GM23338 (cell line): Measurements from ENCODE around the gene IFITM10. TPM values are rescaled to one million over a fixed set of nuclear protein-coding genes. Genes with fewer than 3 reads are reported as not detected.

Experiments
- ATAC-seq: fragments of 200-7000 bp; cut with Tn5 transposase; 3 replicates; pipeline ENCODE4 v1.9.1; 2020
- DNase-seq: peaks from one replicate; pipeline ENCODE4 v3.0.0-alpha.2; 2015; ENCODE audit warnings: low spot score
- H2AFZ ChIP-seq: fragments of 200-600 bp; sonication (generic); 2 replicates; pipeline ENCODE4 v1.8.0; 2016; ENCODE audit warnings: antibody characterized with exemption, mild to moderate bottlenecking, moderate library complexity
- H3F3A ChIP-seq: fragments of 200-600 bp; sonication (generic); replicated peaks from 2 replicates; pipeline ENCODE4 v1.8.0; 2017; ENCODE audit warnings: antibody characterized with exemption, mixed run types, low read depth
- H3K27ac ChIP-seq: fragments of 200-600 bp; sonication (generic); 2 replicates; pipeline ENCODE4 v1.6.1; 2016; ENCODE audit warnings: low read depth
- H3K27me3 ChIP-seq: fragments of 200-600 bp; sonication (generic); 2 replicates; pipeline ENCODE4 v1.8.0; 2016; ENCODE audit warnings: mild to moderate bottlenecking, mixed run types, moderate library complexity; ENCODE audit not compliant: insufficient read depth
- H3K36me3 ChIP-seq: fragments of 200-600 bp; sonication (generic); 2 replicates; pipeline ENCODE4 v1.8.0; 2016; ENCODE audit warnings: mild to moderate bottlenecking; ENCODE audit not compliant: insufficient read depth
- H3K4me1 ChIP-seq: fragments of 200-600 bp; sonication (generic); 2 replicates; pipeline ENCODE4 v1.8.0; 2016; ENCODE audit warnings: mild to moderate bottlenecking, moderate library complexity; ENCODE audit not compliant: insufficient read depth
- H3K4me2 ChIP-seq: fragments of 200-600 bp; sonication (generic); 2 replicates; pipeline ENCODE4 v1.7.1; 2017; ENCODE audit warnings: mixed run types
- H3K4me3 ChIP-seq: fragments of 200-600 bp; sonication (generic); 2 replicates; pipeline ENCODE4 v1.6.1; 2016; ENCODE audit warnings: mixed run types
- H3K79me2 ChIP-seq: fragments of 200-600 bp; sonication (generic); replicated peaks from 2 replicates; pipeline ENCODE4 v1.8.0; 2017; ENCODE audit warnings: mild to moderate bottlenecking; ENCODE audit not compliant: insufficient read depth
- H3K9me2 ChIP-seq: fragments of 200-600 bp; sonication (generic); 2 replicates; pipeline ENCODE4 v1.8.0; 2017; ENCODE audit not compliant: insufficient read depth
- H4K20me1 ChIP-seq: fragments of 200-600 bp; sonication (generic); replicated peaks from 2 replicates; pipeline ENCODE4 v1.8.0; 2017; ENCODE audit warnings: mild to moderate bottlenecking; ENCODE audit not compliant: insufficient read depth
- H3K27ac Mint-ChIP-seq: 2 replicates; pipeline ENCODE4 v1.8.0; 2020; ENCODE audit warnings: inconsistent platforms, mild to moderate bottlenecking, moderate library complexity, mixed read lengths
- H3K27me3 Mint-ChIP-seq: 3 replicates; pipeline ENCODE4 v1.8.0; 2022; ENCODE audit warnings: low read depth, mild to moderate bottlenecking, moderate library complexity, mixed read lengths, inconsistent platforms; ENCODE audit not compliant: insufficient read depth, poor library complexity
- H3K36me3 Mint-ChIP-seq: 3 replicates; pipeline ENCODE4 v1.8.0; 2021; ENCODE audit warnings: low read depth, mild to moderate bottlenecking, inconsistent platforms, moderate library complexity, mixed read lengths
- H3K4me1 Mint-ChIP-seq: 3 replicates; pipeline ENCODE4 v1.8.0; 2020; ENCODE audit warnings: mild to moderate bottlenecking, inconsistent platforms, mixed read lengths
- H3K4me3 Mint-ChIP-seq: 3 replicates; pipeline ENCODE4 v1.8.0; 2021; ENCODE audit warnings: moderate library complexity, mild to moderate bottlenecking, inconsistent platforms, mixed read lengths
- H3K9me3 Mint-ChIP-seq: 3 replicates; pipeline ENCODE4 v1.8.0; 2020; ENCODE audit warnings: moderate library complexity, mild to moderate bottlenecking, inconsistent platforms, mixed read lengths
- CREB1 ChIP-seq: fragments of 250-450 bp; sonication (Bioruptor Pico); IDR thresholded peaks from 2 replicates; pipeline ENCODE4 v1.5.0; 2020; ENCODE audit warnings: low read depth, mild to moderate bottlenecking, moderate library complexity
- EZH2 ChIP-seq: fragments of 200-600 bp; sonication (generic); IDR thresholded peaks from one replicate; pipeline ENCODE4 v1.8.0; 2017; ENCODE audit warnings: antibody characterized with exemption, mild to moderate bottlenecking, low read depth; ENCODE audit not compliant: unreplicated experiment
- JUNB ChIP-seq: IDR thresholded peaks from one replicate; pipeline ENCODE4 v1.6.1; 2016; ENCODE audit warnings: antibody characterized with exemption; ENCODE audit not compliant: unreplicated experiment
- NANOG ChIP-seq: IDR thresholded peaks from 2 replicates; pipeline ENCODE4 v1.6.1; 2016; ENCODE audit warnings: antibody characterized with exemption, borderline replicate concordance
- POLR2AphosphoS5 ChIP-seq: IDR thresholded peaks from 2 replicates; pipeline ENCODE4 v1.6.1; 2016; ENCODE audit warnings: antibody characterized with exemption, low read depth
- STAT1 ChIP-seq: IDR thresholded peaks from one replicate; pipeline ENCODE4 v1.6.1; 2016; ENCODE audit warnings: antibody characterized with exemption; ENCODE audit not compliant: unreplicated experiment
- ZNF114 ChIP-seq: fragments of 250-450 bp; sonication (Bioruptor Pico); IDR thresholded peaks from 2 replicates; pipeline ENCODE4 v1.5.0; 2020; ENCODE audit warnings: mild to moderate bottlenecking, moderate library complexity
- ZNF331 ChIP-seq: fragments of 250-450 bp; sonication (Bioruptor Pico); IDR thresholded peaks from 2 replicates; pipeline ENCODE4 v1.5.0; 2020; ENCODE audit warnings: low read depth, mild to moderate bottlenecking, moderate library complexity
- polyA plus RNA-seq: library from polyadenylated mRNA; unstranded; fragments of >200 nt; fragmentation: Nextera tagmentation; extraction: Ambion mirVana; gene quantifications from 2 replicates; pipeline ENCODE4 v1.2.1, GENCODE V29; 2016
- total RNA-seq: library from RNA; depleted of rRNA; stranded (reverse); fragments of >200 nt; shearing (Covaris generic); gene quantifications from 2 replicates; pipeline ENCODE4 v1.2.3, GENCODE V29; 2014
- TF ChIP-seq, protein P1 (sequence below), 2 experiments: fragments of 200-600 bp in 1 of 2; sonication (generic) in 1 of 2; conservative IDR thresholded peaks; 2 replicates each; pipeline versions ENCODE4 v1.5.1 to v1.6.1; 2016 to 2017; ENCODE audit warnings: antibody characterized with exemption in 2 of 2, low read depth in 2 of 2, mild to moderate bottlenecking in 2 of 2, moderate library complexity in 1 of 2
- TF ChIP-seq, protein P2 (sequence below): IDR thresholded peaks from one replicate; pipeline ENCODE4 v1.6.1; 2018; ENCODE audit warnings: antibody characterized with exemption; ENCODE audit not compliant: unreplicated experiment
- TF ChIP-seq, protein P3 (sequence below): fragments of 250-450 bp; sonication (Bioruptor Pico); IDR thresholded peaks from 2 replicates; pipeline ENCODE4 v1.5.0; 2020; ENCODE audit warnings: mild to moderate bottlenecking, moderate library complexity
- TF ChIP-seq, protein P4 (sequence below): IDR thresholded peaks from 2 replicates; pipeline ENCODE4 v1.6.1; 2016; ENCODE audit warnings: antibody characterized with exemption

The IFITM10 gene
- total and polyA plus RNA-seq, 2 experiments from 2014 or later, result 0.06 TPM; not detected in 1

DNA sequence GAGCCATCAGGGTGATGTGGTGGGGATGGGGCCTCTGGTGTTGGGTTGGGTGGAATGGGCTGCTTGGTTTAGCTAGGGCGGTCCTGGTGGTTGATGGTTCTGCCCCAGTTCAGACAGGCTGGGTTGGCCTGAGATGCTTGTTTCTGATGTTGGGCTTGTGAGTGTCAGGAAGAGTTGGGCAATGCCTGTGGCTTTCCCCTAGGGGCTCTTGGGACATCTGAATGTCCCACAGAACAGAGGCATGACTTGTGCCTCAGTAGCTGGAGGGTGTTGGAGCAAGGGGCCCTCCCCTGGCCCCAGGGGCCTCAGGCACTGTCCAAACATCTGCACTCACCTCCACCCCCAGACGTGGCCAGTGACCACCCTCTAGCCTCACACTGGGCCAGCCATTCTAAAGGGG is 27.3 kb upstream of the IFITM10 start:
- peaks cover 8% of the 10 kb centered on the region for H3K4me1 Mint-ChIP-seq
- ATAC-seq (no peak), DNase-seq (no peak)

More for the DNA sequence above, 27.3 kb upstream of the IFITM10 start:
- Histone ChIP-seq H3K9me2 (peaks cover 4% of the 10 kb centered on the region; the same call in 1 of the 2 replicates), H3K36me3 (no peaks in the 10 kb centered on the region), H3K4me1 (no peaks in the 10 kb centered on the region; the same call in 1 of the 2 replicates), H3F3A (no peaks in the 10 kb centered on the region), H3K4me3 (no peak overlapping the region), H2AFZ (no peak overlapping the region), H3K79me2 (no peaks in the 10 kb centered on the region), H3K27ac (no peak overlapping the region), H3K27me3 (no peaks in the 10 kb centered on the region), H3K4me2 (no peak overlapping the region), H4K20me1 (no peaks in the 10 kb centered on the region)
- no peak overlapping the region for H3K27ac Mint-ChIP-seq
- H3K4me3 Mint-ChIP-seq, result no peak overlapping the region
- H3K9me3 Mint-ChIP-seq, result peaks cover 4% of the 10 kb centered on the region; the same call in 2 of the 3 replicates
- H3K27me3 Mint-ChIP-seq, result peaks cover 22% of the 10 kb centered on the region
- TF ChIP-seq, protein P1, sequence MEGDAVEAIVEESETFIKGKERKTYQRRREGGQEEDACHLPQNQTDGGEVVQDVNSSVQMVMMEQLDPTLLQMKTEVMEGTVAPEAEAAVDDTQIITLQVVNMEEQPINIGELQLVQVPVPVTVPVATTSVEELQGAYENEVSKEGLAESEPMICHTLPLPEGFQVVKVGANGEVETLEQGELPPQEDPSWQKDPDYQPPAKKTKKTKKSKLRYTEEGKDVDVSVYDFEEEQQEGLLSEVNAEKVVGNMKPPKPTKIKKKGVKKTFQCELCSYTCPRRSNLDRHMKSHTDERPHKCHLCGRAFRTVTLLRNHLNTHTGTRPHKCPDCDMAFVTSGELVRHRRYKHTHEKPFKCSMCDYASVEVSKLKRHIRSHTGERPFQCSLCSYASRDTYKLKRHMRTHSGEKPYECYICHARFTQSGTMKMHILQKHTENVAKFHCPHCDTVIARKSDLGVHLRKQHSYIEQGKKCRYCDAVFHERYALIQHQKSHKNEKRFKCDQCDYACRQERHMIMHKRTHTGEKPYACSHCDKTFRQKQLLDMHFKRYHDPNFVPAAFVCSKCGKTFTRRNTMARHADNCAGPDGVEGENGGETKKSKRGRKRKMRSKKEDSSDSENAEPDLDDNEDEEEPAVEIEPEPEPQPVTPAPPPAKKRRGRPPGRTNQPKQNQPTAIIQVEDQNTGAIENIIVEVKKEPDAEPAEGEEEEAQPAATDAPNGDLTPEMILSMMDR (conservative IDR thresholded peaks at IDR 0.05; ENCODE audit: low read depth in 2 of 2), result no peak
- TF ChIP-seq EZH2, result no peak
- TF ChIP-seq, protein P2, sequence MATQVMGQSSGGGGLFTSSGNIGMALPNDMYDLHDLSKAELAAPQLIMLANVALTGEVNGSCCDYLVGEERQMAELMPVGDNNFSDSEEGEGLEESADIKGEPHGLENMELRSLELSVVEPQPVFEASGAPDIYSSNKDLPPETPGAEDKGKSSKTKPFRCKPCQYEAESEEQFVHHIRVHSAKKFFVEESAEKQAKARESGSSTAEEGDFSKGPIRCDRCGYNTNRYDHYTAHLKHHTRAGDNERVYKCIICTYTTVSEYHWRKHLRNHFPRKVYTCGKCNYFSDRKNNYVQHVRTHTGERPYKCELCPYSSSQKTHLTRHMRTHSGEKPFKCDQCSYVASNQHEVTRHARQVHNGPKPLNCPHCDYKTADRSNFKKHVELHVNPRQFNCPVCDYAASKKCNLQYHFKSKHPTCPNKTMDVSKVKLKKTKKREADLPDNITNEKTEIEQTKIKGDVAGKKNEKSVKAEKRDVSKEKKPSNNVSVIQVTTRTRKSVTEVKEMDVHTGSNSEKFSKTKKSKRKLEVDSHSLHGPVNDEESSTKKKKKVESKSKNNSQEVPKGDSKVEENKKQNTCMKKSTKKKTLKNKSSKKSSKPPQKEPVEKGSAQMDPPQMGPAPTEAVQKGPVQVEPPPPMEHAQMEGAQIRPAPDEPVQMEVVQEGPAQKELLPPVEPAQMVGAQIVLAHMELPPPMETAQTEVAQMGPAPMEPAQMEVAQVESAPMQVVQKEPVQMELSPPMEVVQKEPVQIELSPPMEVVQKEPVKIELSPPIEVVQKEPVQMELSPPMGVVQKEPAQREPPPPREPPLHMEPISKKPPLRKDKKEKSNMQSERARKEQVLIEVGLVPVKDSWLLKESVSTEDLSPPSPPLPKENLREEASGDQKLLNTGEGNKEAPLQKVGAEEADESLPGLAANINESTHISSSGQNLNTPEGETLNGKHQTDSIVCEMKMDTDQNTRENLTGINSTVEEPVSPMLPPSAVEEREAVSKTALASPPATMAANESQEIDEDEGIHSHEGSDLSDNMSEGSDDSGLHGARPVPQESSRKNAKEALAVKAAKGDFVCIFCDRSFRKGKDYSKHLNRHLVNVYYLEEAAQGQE, result no peak
- no peak for TF ChIP-seq NANOG
- TF ChIP-seq JUNB, result no peak
- TF ChIP-seq, protein P3, sequence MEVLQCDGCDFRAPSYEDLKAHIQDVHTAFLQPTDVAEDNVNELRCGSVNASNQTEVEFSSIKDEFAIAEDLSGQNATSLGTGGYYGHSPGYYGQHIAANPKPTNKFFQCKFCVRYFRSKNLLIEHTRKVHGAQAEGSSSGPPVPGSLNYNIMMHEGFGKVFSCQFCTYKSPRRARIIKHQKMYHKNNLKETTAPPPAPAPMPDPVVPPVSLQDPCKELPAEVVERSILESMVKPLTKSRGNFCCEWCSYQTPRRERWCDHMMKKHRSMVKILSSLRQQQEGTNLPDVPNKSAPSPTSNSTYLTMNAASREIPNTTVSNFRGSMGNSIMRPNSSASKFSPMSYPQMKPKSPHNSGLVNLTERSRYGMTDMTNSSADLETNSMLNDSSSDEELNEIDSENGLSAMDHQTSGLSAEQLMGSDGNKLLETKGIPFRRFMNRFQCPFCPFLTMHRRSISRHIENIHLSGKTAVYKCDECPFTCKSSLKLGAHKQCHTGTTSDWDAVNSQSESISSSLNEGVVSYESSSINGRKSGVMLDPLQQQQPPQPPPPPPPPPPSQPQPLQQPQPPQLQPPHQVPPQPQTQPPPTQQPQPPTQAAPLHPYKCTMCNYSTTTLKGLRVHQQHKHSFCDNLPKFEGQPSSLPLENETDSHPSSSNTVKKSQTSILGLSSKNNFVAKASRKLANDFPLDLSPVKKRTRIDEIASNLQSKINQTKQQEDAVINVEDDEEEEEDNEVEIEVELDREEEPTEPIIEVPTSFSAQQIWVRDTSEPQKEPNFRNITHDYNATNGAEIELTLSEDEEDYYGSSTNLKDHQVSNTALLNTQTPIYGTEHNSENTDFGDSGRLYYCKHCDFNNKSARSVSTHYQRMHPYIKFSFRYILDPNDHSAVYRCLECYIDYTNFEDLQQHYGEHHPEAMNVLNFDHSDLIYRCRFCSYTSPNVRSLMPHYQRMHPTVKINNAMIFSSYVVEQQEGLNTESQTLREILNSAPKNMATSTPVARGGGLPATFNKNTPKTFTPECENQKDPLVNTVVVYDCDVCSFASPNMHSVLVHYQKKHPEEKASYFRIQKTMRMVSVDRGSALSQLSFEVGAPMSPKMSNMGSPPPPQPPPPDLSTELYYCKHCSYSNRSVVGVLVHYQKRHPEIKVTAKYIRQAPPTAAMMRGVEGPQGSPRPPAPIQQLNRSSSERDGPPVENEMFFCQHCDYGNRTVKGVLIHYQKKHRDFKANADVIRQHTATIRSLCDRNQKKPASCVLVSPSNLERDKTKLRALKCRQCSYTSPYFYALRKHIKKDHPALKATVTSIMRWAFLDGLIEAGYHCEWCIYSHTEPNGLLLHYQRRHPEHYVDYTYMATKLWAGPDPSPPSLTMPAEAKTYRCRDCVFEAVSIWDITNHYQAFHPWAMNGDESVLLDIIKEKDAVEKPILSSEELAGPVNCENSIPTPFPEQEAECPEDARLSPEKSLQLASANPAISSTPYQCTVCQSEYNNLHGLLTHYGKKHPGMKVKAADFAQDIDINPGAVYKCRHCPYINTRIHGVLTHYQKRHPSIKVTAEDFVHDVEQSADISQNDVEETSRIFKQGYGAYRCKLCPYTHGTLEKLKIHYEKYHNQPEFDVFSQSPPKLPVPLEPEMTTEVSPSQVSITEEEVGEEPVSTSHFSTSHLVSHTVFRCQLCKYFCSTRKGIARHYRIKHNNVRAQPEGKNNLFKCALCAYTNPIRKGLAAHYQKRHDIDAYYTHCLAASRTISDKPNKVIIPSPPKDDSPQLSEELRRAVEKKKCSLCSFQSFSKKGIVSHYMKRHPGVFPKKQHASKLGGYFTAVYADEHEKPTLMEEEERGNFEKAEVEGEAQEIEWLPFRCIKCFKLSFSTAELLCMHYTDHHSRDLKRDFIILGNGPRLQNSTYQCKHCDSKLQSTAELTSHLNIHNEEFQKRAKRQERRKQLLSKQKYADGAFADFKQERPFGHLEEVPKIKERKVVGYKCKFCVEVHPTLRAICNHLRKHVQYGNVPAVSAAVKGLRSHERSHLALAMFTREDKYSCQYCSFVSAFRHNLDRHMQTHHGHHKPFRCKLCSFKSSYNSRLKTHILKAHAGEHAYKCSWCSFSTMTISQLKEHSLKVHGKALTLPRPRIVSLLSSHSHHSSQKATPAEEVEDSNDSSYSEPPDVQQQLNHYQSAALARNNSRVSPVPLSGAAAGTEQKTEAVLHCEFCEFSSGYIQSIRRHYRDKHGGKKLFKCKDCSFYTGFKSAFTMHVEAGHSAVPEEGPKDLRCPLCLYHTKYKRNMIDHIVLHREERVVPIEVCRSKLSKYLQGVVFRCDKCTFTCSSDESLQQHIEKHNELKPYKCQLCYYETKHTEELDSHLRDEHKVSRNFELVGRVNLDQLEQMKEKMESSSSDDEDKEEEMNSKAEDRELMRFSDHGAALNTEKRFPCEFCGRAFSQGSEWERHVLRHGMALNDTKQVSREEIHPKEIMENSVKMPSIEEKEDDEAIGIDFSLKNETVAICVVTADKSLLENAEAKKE (CRISPR knock-in tag), result no peak
- TF ChIP-seq ZNF114 (CRISPR knock-in tag), result no peak
- no peak for TF ChIP-seq POLR2AphosphoS5
- no peak for TF ChIP-seq STAT1
- TF ChIP-seq CREB1 (CRISPR knock-in tag), result no peak
- no peak for TF ChIP-seq ZNF331 (CRISPR knock-in tag)
- TF ChIP-seq, protein P4, sequence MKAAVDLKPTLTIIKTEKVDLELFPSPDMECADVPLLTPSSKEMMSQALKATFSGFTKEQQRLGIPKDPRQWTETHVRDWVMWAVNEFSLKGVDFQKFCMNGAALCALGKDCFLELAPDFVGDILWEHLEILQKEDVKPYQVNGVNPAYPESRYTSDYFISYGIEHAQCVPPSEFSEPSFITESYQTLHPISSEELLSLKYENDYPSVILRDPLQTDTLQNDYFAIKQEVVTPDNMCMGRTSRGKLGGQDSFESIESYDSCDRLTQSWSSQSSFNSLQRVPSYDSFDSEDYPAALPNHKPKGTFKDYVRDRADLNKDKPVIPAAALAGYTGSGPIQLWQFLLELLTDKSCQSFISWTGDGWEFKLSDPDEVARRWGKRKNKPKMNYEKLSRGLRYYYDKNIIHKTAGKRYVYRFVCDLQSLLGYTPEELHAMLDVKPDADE, result no peak
- peaks cover 2% of the 10 kb centered on the region; the same call in 1 of the 3 replicates for H3K36me3 Mint-ChIP-seq
